Measurements from ENCODE around the gene WDR26. TPM values are rescaled to one million over a fixed set of nuclear protein-coding genes. Genes with fewer than 3 reads are reported as not detected.

WDR26 gene
- total RNA-seq, 1 donor from 2014 or later: 38.8 TPM

DNA sequence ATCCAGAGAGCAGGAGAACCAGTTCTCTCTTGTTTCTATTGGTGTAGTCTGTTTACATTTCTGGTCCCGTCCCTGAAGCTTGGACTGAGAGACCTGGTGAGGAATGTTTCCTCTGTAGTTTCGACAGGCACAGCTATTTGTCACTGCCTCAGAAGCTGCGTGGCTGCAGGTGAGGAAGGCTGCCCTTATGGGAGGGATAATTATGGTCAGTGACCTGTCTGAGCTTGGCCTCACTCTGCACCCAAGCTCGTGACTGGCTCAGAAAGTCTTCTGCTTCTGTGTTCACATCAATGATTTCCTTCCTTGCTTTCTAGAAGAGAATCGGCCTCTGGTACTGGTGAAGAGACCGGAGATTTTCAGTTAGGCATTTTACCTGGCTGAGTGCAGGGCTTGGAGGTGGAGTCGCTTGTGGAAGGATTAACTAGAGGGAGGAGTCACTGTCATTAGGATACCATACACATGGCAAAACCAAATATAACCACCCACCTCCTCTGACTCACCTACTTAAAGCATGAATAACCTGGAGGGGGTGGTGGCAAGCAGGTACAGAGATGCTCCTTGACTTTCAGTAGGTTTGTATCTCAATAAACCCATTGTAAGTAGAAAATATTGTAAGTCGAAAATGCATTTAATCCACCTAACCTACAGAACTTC is 19.9 kb upstream of the WDR26 start:
- Histone ChIP-seq H3K27me3 (ENCODE audit: control insufficient read depth, insufficient read depth, low read length) (no peaks in the 10 kb centered on the region), H3K4me3 (ENCODE audit: low read depth, low read length) (no peak overlapping the region), H3K36me3 (ENCODE audit: control insufficient read depth, insufficient read depth, low read length) (no peaks in the 10 kb centered on the region)
- TF ChIP-seq, protein P1, sequence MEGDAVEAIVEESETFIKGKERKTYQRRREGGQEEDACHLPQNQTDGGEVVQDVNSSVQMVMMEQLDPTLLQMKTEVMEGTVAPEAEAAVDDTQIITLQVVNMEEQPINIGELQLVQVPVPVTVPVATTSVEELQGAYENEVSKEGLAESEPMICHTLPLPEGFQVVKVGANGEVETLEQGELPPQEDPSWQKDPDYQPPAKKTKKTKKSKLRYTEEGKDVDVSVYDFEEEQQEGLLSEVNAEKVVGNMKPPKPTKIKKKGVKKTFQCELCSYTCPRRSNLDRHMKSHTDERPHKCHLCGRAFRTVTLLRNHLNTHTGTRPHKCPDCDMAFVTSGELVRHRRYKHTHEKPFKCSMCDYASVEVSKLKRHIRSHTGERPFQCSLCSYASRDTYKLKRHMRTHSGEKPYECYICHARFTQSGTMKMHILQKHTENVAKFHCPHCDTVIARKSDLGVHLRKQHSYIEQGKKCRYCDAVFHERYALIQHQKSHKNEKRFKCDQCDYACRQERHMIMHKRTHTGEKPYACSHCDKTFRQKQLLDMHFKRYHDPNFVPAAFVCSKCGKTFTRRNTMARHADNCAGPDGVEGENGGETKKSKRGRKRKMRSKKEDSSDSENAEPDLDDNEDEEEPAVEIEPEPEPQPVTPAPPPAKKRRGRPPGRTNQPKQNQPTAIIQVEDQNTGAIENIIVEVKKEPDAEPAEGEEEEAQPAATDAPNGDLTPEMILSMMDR (IDR thresholded peaks at IDR 0.05; ENCODE audit: insufficient read depth, low read length, poor library complexity, severe bottlenecking): no peak
- no peak for DNase-seq (ENCODE audit: low read depth)

DNA sequence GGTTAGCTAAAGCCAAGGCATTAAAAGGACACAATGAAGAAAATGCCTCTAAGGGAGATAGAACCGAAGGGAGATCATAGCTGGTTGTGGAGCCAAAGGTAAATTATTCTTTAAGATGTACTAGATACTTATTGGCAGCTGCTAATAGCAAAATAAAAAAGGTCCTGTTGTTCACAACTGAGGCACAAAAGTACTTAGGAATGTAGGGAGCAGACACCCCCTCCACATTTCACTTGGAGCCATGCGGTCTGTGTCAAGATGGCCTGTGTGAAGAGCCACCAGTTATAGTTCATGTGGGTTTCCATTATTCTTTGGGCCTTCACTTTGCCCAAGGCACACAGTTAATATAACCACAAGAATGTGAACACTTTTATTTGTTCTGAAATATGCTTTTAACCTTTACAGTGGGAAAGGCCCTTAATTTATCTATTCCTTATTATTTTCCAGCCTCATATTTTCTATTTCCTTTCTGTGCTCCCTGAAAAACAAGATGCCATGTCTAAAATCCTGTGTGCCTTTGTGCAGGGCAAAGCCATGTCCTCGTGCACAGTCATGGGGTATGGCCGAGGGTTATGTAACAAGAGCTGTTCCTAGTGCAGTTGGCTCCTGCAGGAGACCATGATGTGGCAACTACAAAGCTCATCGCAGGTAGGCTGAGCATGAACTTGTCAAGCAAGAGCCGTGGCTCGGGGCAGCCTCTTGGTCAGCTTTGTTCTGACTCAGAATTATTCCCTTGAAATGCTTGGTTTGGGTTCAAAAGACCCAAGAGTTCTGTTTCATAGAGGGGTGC is 16.2 kb upstream of the WDR26 start:
- no peaks in the 10 kb centered on the region for H3K27me3 ChIP-seq (ENCODE audit: control insufficient read depth, insufficient read depth, low read length)
- H3K4me3 ChIP-seq (ENCODE audit: low read depth, low read length): no peak overlapping the region
- TF ChIP-seq, protein P1 (IDR thresholded peaks at IDR 0.05; ENCODE audit: insufficient read depth, low read length, poor library complexity, severe bottlenecking): no peak
- no peaks in the 10 kb centered on the region for H3K36me3 ChIP-seq (ENCODE audit: control insufficient read depth, insufficient read depth, low read length)
- DNase-seq (ENCODE audit: low read depth): no peak

DNA sequence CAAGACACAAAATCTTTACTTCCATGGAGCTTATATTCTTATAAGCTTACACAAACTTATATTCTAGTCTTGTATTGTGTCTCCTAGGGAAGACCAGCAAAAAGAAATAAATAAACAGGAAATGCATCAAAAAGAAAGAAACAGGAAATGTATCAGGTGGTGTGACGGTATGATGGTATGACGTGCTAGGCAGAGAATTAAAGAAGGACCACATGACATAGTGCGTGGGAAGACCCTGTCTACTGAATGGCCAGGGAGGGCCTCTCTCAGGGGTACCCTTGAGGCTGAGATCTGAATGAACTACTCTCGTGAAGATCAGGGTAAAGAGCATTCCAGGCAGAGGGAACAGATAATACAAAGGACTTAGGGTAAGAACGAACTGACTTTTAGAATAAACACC is 15.6 kb upstream of the WDR26 start:
- Histone ChIP-seq H3K4me3 (ENCODE audit: low read depth, low read length) (no peak overlapping the region), H3K27me3 (ENCODE audit: control insufficient read depth, insufficient read depth, low read length) (no peaks in the 10 kb centered on the region), H3K36me3 (ENCODE audit: control insufficient read depth, insufficient read depth, low read length) (no peaks in the 10 kb centered on the region)
- TF ChIP-seq, protein P1 (IDR thresholded peaks at IDR 0.05; ENCODE audit: insufficient read depth, low read length, poor library complexity, severe bottlenecking): no peak
- no peak for DNase-seq (ENCODE audit: low read depth)

DNA sequence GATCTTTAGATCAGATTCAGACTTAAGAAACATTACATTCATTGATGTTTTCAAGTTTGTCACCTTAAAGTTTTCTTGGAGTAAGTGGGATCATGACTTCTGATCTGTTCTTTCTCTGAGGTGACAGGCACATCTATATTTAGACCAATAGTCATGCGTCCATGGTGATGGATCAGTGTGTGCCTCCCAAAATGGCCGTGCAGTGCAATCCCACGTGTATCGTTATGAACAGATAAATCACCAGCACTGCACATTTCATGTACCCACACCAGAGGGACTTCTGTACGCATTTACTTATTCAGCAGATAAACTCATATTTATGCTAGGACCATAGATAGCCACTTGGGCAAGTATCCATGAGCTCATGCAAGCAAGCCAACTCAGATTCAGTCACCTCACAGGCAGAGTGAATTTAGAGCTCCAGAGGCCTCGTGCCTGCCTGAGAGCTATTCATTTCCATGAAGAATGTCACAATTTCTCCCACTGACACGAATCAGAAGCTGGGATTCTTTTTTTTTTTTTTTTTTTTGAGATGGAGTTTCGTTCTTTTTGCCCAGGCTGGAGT is 13.9 kb upstream of the WDR26 start:
- TF ChIP-seq, protein P1 (IDR thresholded peaks at IDR 0.05; ENCODE audit: insufficient read depth, low read length, poor library complexity, severe bottlenecking): no peak

DNA sequence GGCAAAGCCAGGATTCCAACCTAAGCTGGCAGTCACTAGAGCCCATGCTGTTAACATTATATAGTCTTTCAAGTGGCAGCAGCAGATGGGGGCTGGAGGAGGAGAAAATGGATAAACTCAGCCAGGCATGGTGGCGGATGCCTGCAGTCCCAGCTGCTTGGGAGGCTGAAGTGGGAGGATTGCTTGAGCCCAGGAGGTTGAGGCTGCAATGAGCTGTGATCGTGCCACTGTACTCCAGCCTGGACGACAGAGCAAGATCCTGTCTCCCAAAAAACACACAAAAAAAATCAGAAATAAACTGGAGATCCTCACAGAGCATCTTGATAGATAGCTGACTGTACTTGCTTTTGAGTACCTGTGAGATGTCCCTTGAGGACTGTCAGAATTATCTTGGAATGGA is 13.4 kb upstream of the WDR26 start:
- no peak for DNase-seq (ENCODE audit: low read depth)
- Histone ChIP-seq H3K4me3 (ENCODE audit: low read depth, low read length) (no peak overlapping the region), H3K27me3 (ENCODE audit: control insufficient read depth, insufficient read depth, low read length) (no peaks in the 10 kb centered on the region), H3K36me3 (ENCODE audit: control insufficient read depth, insufficient read depth, low read length) (no peaks in the 10 kb centered on the region)
- TF ChIP-seq, protein P1 (IDR thresholded peaks at IDR 0.05; ENCODE audit: insufficient read depth, low read length, poor library complexity, severe bottlenecking): no peak

More for the DNA sequence above, 13.9 kb upstream of the WDR26 start:
- no peaks in the 10 kb centered on the region for H3K27me3 ChIP-seq (ENCODE audit: control insufficient read depth, insufficient read depth, low read length)
- no peak overlapping the region for H3K4me3 ChIP-seq (ENCODE audit: low read depth, low read length)
- no peak for DNase-seq (ENCODE audit: low read depth)
- H3K36me3 ChIP-seq (ENCODE audit: control insufficient read depth, insufficient read depth, low read length): no peaks in the 10 kb centered on the region
